GM12878 (cell line): ENCODE data around the gene TNFAIP8L3. TPM values are rescaled to one million over a fixed set of nuclear protein-coding genes. Genes with fewer than 3 reads are reported as not detected.

Experiments
- ATAC-seq: fragments of 200-7000 bp; cut with Tn5 transposase; 3 replicates; pipeline ENCODE4 v1.9.1; 2020; ENCODE audit warnings: mild to moderate bottlenecking, moderate library complexity
- BruUV-seq: library from RNA; stranded (reverse); fragments of 400-500 nt; replicated peaks from 2 replicates; lab custom pipeline; 2021; lab: Mats Ljungman, UMichigan
- CTCF ChIA-PET: fragments of 300-600 bp; sonication (Branson Sonifier 250); formaldehyde crosslinking; extraction: SDS; loops from one replicate; lab custom pipeline; 2021; ENCODE audit warnings: inconsistent platforms; lab: Yijun Ruan, JAX
- POLR2A ChIA-PET: fragments of 350-600 bp; formaldehyde crosslinking; extraction: SDS; loops from one replicate; lab custom pipeline; 2021; ENCODE audit warnings: inconsistent platforms; lab: Charles Lee
- RAD21 ChIA-PET: fragments of 300-600 bp; sonication (Branson Sonifier 250); formaldehyde crosslinking; loops from one replicate; lab custom pipeline; 2023; ENCODE audit warnings: antibody characterized with exemption; ENCODE audit not compliant: unreplicated experiment; lab: Charles Lee
- SMC1A ChIA-PET: fragments of 300-600 bp; sonication (Branson Sonifier 250); formaldehyde crosslinking; loops from one replicate; lab custom pipeline; 2023; ENCODE audit not compliant: unreplicated experiment, uncharacterized antibody; lab: Charles Lee
- DNase-seq: peaks from one replicate; pipeline ENCODE4 v3.0.0-alpha.2; 2011; ENCODE audit warnings: low read depth, low spot score
- FAIRE-seq: peaks from 3 replicates; lab custom pipeline; 2011; peaks lifted over from hg19 to GRCh38; lab: Jason Lieb, UNC
- H2AFZ ChIP-seq: 2 replicates; pipeline ENCODE4 v1.6.0; 2011; ENCODE audit warnings: low read depth, low read length, control low read depth; ENCODE audit not compliant: control insufficient read depth
- H3K27ac ChIP-seq: 2 replicates; pipeline ENCODE4 v1.5.1; 2011; ENCODE audit warnings: control low read depth; ENCODE audit not compliant: control insufficient read depth, insufficient read depth
- H3K27me3 ChIP-seq, 2 experiments: replicated peaks in 1 of 2; 2 replicates each; pipeline versions ENCODE4 v1.6.0 to v1.6.1; 2011; ENCODE audit warnings: low read length in 1 of 2; ENCODE audit not compliant: control insufficient read depth in 2 of 2, insufficient read depth in 2 of 2
- H3K36me3 ChIP-seq, 2 experiments: 2 replicates each; pipeline ENCODE4 v1.5.1; 2011; ENCODE audit warnings: low read length in 1 of 2; ENCODE audit not compliant: control insufficient read depth in 2 of 2, insufficient read depth in 2 of 2
- H3K4me1 ChIP-seq: 2 replicates; pipeline ENCODE4 v1.6.1; 2011; ENCODE audit warnings: mild to moderate bottlenecking, low read length, moderate library complexity, mixed read lengths; ENCODE audit not compliant: control insufficient read depth, insufficient read depth
- H3K4me2 ChIP-seq: 2 replicates; pipeline ENCODE4 v1.6.0; 2011; ENCODE audit warnings: control low read depth; ENCODE audit not compliant: control insufficient read depth, insufficient read depth
- H3K4me3 ChIP-seq: fragments of 200-600 bp; sonication (generic); 2 replicates; pipeline ENCODE4 v1.5.1; 2016
- H3K79me2 ChIP-seq: 2 replicates; pipeline ENCODE4 v1.6.0; 2011; ENCODE audit warnings: low read length; ENCODE audit not compliant: control insufficient read depth, insufficient read depth
- H3K9ac ChIP-seq: 2 replicates; pipeline ENCODE4 v1.8.0; 2011; ENCODE audit warnings: low read length, control low read depth, mixed read lengths; ENCODE audit not compliant: control insufficient read depth, insufficient read depth
- H3K9me3 ChIP-seq: replicated peaks from 3 replicates; pipeline ENCODE4 v1.5.1; 2011; ENCODE audit warnings: mild to moderate bottlenecking, low read length; ENCODE audit not compliant: control insufficient read depth, insufficient read depth
- H4K20me1 ChIP-seq: 2 replicates; pipeline ENCODE4 v1.6.0; 2011; ENCODE audit not compliant: control insufficient read depth, insufficient read depth
- MTA3 ChIP-seq: IDR thresholded peaks from 2 replicates; pipeline ENCODE4 v1.6.1; 2012; ENCODE audit warnings: low read length, inconsistent platforms, borderline replicate concordance
- NFXL1 ChIP-seq: fragments of 450-650 bp; IDR thresholded peaks from 2 replicates; pipeline ENCODE4 v1.6.1; 2017; ENCODE audit warnings: antibody characterized with exemption, mild to moderate bottlenecking, borderline replicate concordance
- RELA ChIP-seq: fragments of 450-650 bp; IDR thresholded peaks from 2 replicates; pipeline ENCODE4 v1.8.0; 2014; ENCODE audit warnings: borderline replicate concordance; ENCODE audit not compliant: partially characterized antibody
- SIN3A ChIP-seq: IDR thresholded peaks from 2 replicates; pipeline ENCODE4 v1.6.1; 2012; ENCODE audit warnings: low read depth, low read length, improper control_type of control experiment
- TBL1XR1 ChIP-seq: IDR thresholded peaks from 2 replicates; pipeline ENCODE4 v1.6.1; 2012; ENCODE audit warnings: low read depth, low read length, improper control_type of control experiment
- WGBS: methylation state at CpG from one replicate; pipeline ENCODE4 v1.1.6; 2016; ENCODE audit warnings: low lambda C conversion rate; ENCODE audit not compliant: insufficient replicate concordance, insufficient coverage; ENCODE audit errors: missing lambda C conversion rate; 5-methylcytosine and 5-hydroxymethylcytosine counted together
- in situ Hi-C: fragments of 300-500 bp; cut with MboI; formaldehyde crosslinking; loops from 9 replicates; pipeline ENCODE4 v1.14.3; 2018; ENCODE audit warnings: mixed read lengths
- intact Hi-C: fragments of 100-400 bp; cut with micrococcal nuclease; formaldehyde crosslinking; loops from one replicate; pipeline ENCODE4 v1.14.2; 2022; ENCODE audit not compliant: unreplicated experiment
- polyA plus RNA-seq, 11 experiments: library from polyadenylated mRNA; depleted of rRNA in 4 of 11; unstranded in 6 of 11; stranded (reverse) in 5 of 11; fragments of >200 nt; fragmentation: Nextera tagmentation in 4 of 11; fragmentation: Illumina TruSeq in 1 of 11; extraction: Ambion mirVana in 4 of 11; extraction: Trizol in 1 of 11; gene quantifications; 1 replicate in 1 of 11; 2 replicates in 10 of 11; pipeline versions ENCODE4 v1.2.1 to v1.2.3, GENCODE V29; 2011 to 2016; ENCODE audit warnings: inconsistent platforms in 2 of 11, missing spikeins in 2 of 11, low read depth in 1 of 11
- total RNA-seq, 4 experiments: library from RNA; depleted of rRNA in 3 of 4; stranded (reverse); fragments of >200 nt in 3 of 4; fragmentation: Illumina TruSeq in 1 of 4; extraction: Trizol in 1 of 4; gene quantifications; 2 replicates each; pipeline versions ENCODE4 v1.2.1 to v1.2.3, GENCODE V29; 2013 to 2021

The TNFAIP8L3 gene
- total and polyA plus RNA-seq, 10 of the 15 experiments (the other 5 are each of a cell fraction or from before 2014, with no cell fraction given): 0.22 TPM; not detected in 9

DNA sequence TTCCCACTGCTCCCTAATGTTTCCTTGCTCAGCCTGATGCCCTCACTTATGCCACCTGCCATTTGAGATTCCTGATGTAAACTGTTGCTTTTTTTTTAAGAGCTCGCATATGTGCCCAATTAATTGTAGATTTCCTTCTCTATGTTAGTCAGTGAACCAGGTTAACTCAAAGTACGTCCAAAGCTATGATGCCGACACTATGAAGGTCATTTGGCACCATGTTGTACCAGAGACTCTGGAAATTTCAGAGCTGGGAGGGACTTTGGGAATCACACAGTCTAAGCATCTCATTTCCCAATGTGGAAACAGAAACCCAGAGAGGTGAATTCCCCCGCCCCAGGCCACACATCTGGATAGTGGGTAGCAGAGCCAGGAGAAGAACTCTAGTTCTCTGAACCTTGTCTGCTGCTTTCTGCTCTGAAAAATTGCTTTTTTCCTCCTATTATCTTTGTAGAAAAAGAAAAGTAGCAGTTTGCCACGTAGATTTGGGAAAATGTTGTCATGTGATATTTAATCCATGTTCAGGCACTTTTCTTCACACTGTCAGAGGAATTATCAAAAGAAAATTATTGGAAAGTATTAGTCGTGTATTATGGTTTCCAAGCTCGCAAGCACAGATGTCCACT, 38.5 kb upstream of the TNFAIP8L3 start:
- Histone ChIP-seq H3K4me1 (no peaks in the 10 kb centered on the region; the same call in 1 of the 2 replicates), H3K27me3 (peaks cover 0 to 1% of the 10 kb centered on the region in 2 experiments; a peak in 2 of 4 replicates), H4K20me1 (no peaks in the 10 kb centered on the region), H3K36me3 (no peaks in the 10 kb centered on the region), H3K9ac (no peak overlapping the region), H3K4me2 (no peak overlapping the region), H3K79me2 (no peaks in the 10 kb centered on the region), H2AFZ (no peak overlapping the region), H3K9me3 (no peaks in the 10 kb centered on the region), H3K27ac (no peak overlapping the region), H3K4me3 (no peak overlapping the region)
- FAIRE-seq (no peak), ATAC-seq (no peak), DNase-seq (no peak)
- TF ChIP-seq SIN3A (no peak), RELA (no peak), MTA3 (no peak), NFXL1 (no peak), TBL1XR1 (no peak)
- WGBS: 36% methylated on average over 7 of the region's 7 CpGs
- RAD21 ChIA-PET: interaction anchor here (0.7 to 1.4 kb wide), 5 partner anchors 25 to 367 kb away, joined by 3 to 6 read pairs (median 4); no protein-coding TSS in a partner anchor
- no TSS peak for BruUV-seq
- SMC1A ChIA-PET: interaction anchor here (1.2 to 1.3 kb wide), 2 partner anchors 54 to 68 kb away, joined by 3 read pairs; no protein-coding TSS in a partner anchor
- CTCF ChIA-PET: interaction anchor here (0.6 to 1.8 kb wide), 18 partner anchors 8 to 433 kb away, joined by 3 to 14 read pairs (median 3); no protein-coding TSS in a partner anchor
- intact Hi-C loops (no loop called here), in situ Hi-C loops (no loop called here)
- POLR2A ChIA-PET: no interaction called here
